ENCODE results near the gene RFFL. TPM values are rescaled to one million over a fixed set of nuclear protein-coding genes. Genes with fewer than 3 reads are reported as not detected.

The RFFL gene
- total RNA-seq, 3 donors from 2014 or later, result 13.8 to 27.5 (median 19.4) TPM

DNA sequence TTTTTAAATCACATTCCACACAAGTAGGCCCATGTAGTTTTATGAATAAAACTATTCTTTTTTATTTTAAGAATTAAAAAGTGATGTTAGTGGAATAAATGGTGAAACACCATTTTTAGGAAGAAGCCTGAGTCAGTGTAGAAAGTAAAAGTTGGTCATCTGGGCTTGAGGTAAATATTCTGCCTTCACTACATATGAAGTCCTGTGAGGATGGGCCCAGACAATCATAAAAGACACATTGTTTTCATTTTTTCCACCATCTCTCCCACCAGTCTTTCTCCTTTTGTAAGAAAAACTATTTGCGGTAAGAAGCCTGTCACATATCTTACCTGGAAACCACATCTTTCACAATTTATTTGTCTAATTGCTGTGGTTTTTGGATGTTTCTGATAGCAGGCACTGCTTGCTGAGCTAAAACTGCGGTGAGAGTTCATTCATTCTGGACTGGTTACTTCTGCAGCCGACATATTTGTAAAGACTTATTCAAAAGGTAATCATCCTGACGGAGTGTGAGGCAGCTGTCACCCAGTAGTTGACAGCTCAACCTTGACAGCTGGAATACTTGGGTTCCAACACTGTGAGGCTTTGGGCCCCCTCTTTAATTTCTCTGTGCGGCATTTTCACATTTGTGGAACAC is 10.6 kb upstream of the RFFL start:
- no peak for DNase-seq (ENCODE audit: low spot score in 2 of 2)
- intact Hi-C loops (cut with DNase I; ENCODE audit: low total_unique reads), result loop anchor here (5.0 kb wide), 1 partner anchor 817 kb away; the partner anchor contains the start of gene CCL2
- Histone ChIP-seq H3K4me3 (no peak overlapping the region), H3K36me3 (no peaks in the 10 kb centered on the region), H3K27me3 (no peaks in the 10 kb centered on the region), H3K27ac (no peak overlapping the region), H3K9me3 (no peaks in the 10 kb centered on the region), H3K4me1 (no peaks in the 10 kb centered on the region)
- TF ChIP-seq POLR2A (IDR thresholded peaks at IDR 0.05), result no peak
- no peak for TF ChIP-seq POLR2AphosphoS5 (IDR thresholded peaks at IDR 0.05)
- TF ChIP-seq, protein P1, sequence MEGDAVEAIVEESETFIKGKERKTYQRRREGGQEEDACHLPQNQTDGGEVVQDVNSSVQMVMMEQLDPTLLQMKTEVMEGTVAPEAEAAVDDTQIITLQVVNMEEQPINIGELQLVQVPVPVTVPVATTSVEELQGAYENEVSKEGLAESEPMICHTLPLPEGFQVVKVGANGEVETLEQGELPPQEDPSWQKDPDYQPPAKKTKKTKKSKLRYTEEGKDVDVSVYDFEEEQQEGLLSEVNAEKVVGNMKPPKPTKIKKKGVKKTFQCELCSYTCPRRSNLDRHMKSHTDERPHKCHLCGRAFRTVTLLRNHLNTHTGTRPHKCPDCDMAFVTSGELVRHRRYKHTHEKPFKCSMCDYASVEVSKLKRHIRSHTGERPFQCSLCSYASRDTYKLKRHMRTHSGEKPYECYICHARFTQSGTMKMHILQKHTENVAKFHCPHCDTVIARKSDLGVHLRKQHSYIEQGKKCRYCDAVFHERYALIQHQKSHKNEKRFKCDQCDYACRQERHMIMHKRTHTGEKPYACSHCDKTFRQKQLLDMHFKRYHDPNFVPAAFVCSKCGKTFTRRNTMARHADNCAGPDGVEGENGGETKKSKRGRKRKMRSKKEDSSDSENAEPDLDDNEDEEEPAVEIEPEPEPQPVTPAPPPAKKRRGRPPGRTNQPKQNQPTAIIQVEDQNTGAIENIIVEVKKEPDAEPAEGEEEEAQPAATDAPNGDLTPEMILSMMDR (IDR thresholded peaks at IDR 0.05), result no peak

DNA sequence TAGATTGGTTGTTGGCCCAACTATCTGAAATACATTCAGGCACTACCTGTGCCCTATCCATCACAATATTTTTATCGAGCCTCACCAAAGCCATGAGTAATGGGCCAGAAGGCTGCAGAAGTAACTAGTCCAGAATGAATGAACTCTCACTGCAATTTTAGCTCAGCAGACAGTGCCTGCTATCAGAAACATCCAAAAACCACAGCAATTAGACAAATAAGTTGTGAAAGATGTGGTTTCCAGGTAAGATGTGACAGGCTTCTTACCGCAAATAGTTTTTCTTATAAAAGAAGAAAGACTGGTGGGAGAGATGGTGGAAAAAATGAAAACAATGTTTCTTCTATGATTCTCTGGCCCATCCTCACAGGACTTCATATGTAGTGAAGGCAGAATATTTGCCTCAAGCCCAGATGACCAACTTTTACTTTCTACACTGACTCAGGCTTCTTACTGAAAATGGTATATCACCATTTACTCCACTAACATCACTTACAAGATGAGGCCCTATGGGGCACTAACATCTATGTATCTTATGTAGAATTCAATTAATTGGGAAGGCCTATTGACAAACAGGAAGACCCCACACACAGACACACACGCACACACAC is 9.8 kb upstream of the RFFL start:
- TF ChIP-seq POLR2AphosphoS5 (IDR thresholded peaks at IDR 0.05) (no peak), POLR2A (IDR thresholded peaks at IDR 0.05) (no peak)
- TF ChIP-seq, protein P1 (IDR thresholded peaks at IDR 0.05), result no peak
- H3K27ac ChIP-seq, result no peak overlapping the region
- no peak overlapping the region for H3K4me3 ChIP-seq
- H3K36me3 ChIP-seq, result no peaks in the 10 kb centered on the region
- no peaks in the 10 kb centered on the region for H3K4me1 ChIP-seq
- H3K9me3 ChIP-seq, result no peaks in the 10 kb centered on the region
- H3K27me3 ChIP-seq, result no peaks in the 10 kb centered on the region
- DNase-seq (ENCODE audit: low spot score in 2 of 2), result no peak
- intact Hi-C loops (cut with DNase I; ENCODE audit: low total_unique reads), result loop anchor here (5.0 kb wide), 1 partner anchor 816 kb away; the partner anchor contains the start of gene CCL2

- Histone ChIP-seq H3K27ac (no peak overlapping the region), H3K27me3 (no peaks in the 10 kb centered on the region), H3K9me3 (no peaks in the 10 kb centered on the region), H3K4me3 (no peak overlapping the region), H3K4me1 (no peaks in the 10 kb centered on the region), H3K36me3 (no peaks in the 10 kb centered on the region)
- intact Hi-C loops (cut with DNase I; ENCODE audit: low total_unique reads), result loop anchor here (5.0 kb wide), 1 partner anchor 403 kb away; no protein-coding TSS in a partner anchor
- TF ChIP-seq, protein P1 (IDR thresholded peaks at IDR 0.05), result no peak
- no peak for TF ChIP-seq POLR2A (IDR thresholded peaks at IDR 0.05)
- TF ChIP-seq POLR2AphosphoS5 (IDR thresholded peaks at IDR 0.05), result no peak
- no peak for DNase-seq (ENCODE audit: low spot score in 2 of 2)
Measured at GRCh38 chr17:35069311-35069710, 5.8 kb upstream of the RFFL start.

DNA sequence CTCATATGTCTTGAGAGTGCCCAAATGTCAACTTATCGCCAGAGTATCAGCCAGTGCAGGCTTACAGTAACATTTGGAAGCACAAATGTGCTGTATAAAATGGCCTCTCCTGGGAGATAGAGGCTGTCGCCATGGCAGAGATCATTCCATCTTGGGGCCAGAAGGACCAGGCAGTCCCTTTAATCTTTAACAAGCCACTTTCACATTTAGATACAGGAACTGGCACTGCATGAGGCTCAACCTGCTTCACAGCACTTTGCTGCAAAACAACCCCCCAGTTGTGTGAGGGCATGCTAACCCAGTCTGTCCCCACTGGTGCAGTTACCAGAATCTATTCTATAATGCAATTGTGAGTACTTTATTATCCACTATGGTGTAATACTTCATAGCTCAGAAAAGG is 4.7 kb upstream of the RFFL start:
- no peak for DNase-seq (ENCODE audit: low spot score in 2 of 2)
- H3K4me1 ChIP-seq, result no peaks in the 10 kb centered on the region
- TF ChIP-seq POLR2AphosphoS5 (IDR thresholded peaks at IDR 0.05), result no peak
- TF ChIP-seq, protein P1 (IDR thresholded peaks at IDR 0.05), result no peak
- TF ChIP-seq POLR2A (IDR thresholded peaks at IDR 0.05), result no peak
- H3K27ac ChIP-seq, result no peak overlapping the region
- H3K27me3 ChIP-seq, result no peaks in the 10 kb centered on the region
- intact Hi-C loops (cut with DNase I; ENCODE audit: low total_unique reads), result loop anchor here (5.0 kb wide), 1 partner anchor 404 kb away; no protein-coding TSS in a partner anchor
- no peaks in the 10 kb centered on the region for H3K36me3 ChIP-seq
- H3K4me3 ChIP-seq, result no peak overlapping the region
- no peaks in the 10 kb centered on the region for H3K9me3 ChIP-seq

DNA sequence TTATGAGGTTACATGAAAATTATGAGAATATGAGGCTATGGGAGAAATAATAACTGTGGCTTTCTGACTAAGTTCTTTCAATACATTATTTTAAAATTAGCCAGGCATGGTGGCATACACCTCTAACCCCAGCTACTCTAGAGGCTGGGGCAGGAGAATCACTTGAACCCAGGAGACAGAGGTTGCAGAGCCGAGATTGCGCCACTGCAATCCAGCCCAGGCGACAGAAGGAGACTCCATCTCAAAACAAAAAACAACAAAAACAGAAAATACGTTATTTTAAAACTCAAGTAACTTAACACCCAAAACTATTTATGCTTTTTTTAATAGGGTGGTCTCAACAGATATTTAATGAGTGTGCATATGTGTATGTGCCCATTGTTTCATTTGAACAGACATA is 2.4 kb upstream of the RFFL start:
- TF ChIP-seq POLR2AphosphoS5 (IDR thresholded peaks at IDR 0.05), result no peak
- TF ChIP-seq, protein P1 (IDR thresholded peaks at IDR 0.05), result no peak
- no peak for TF ChIP-seq POLR2A (IDR thresholded peaks at IDR 0.05)
- Histone ChIP-seq H3K27me3 (no peaks in the 10 kb centered on the region), H3K9me3 (no peaks in the 10 kb centered on the region), H3K4me3 (no peak overlapping the region), H3K27ac (no peak overlapping the region), H3K36me3 (no peaks in the 10 kb centered on the region), H3K4me1 (no peaks in the 10 kb centered on the region)
- DNase-seq (ENCODE audit: low spot score in 2 of 2), result no peak
- intact Hi-C loops (cut with DNase I; ENCODE audit: low total_unique reads), result loop anchor here (5.0 kb wide), 1 partner anchor 406 kb away; no protein-coding TSS in a partner anchor
